ENCODE measurements around the gene NFKBIE.

NFKBIE gene

DNA sequence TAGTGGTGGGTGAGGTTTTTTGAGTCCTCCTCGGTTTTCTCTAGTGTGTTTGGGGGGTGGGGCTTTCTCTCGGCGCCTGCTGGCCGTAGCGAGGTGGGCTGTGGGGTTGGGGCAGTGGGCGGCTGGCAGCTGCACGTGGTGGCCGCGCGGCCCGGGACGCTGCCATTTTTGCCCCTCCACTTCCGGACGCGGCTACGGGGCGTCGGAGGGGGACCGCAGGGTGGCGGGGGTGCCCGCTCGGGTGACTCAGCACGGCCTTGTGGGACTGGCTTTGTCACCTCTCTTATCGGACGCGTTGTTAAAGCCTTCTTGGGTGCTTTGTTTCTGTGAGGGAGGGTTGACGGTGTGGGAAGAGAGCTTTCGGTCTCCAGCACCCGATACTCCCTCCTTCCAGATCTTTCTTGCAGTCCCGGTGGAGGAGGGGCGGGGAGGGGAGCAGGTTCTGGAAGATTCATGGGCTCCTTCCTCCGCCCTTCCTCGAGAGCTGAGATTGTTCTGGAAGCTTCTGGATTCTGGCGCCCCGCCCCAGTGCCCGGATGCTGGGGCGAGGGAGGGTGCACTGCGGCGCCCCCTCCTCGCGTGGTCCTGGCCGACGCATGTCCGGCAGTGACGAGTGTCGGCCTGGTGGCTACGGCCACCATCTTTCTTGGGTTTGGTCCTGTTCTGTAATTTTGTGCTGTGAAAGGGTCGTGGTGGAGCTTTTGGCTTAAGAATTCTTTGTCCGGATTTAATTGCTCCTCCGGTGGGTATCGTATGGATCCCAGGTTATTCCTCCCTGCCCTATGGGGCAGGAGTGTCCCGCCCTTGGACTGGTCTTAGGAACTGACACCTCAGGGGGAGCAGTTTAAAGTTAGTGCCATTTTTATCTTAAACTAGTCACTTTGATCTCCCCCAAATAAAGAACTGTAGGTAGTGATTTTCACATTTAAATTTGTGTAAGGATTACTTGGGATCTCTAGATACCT lies 17.7 kb downstream of the NFKBIE start:
- H3K4me3 ChIP-seq (ENCODE audit: low read depth, low read length) = peak overlapping the region; percentile 66
- TF ChIP-seq, protein P1, sequence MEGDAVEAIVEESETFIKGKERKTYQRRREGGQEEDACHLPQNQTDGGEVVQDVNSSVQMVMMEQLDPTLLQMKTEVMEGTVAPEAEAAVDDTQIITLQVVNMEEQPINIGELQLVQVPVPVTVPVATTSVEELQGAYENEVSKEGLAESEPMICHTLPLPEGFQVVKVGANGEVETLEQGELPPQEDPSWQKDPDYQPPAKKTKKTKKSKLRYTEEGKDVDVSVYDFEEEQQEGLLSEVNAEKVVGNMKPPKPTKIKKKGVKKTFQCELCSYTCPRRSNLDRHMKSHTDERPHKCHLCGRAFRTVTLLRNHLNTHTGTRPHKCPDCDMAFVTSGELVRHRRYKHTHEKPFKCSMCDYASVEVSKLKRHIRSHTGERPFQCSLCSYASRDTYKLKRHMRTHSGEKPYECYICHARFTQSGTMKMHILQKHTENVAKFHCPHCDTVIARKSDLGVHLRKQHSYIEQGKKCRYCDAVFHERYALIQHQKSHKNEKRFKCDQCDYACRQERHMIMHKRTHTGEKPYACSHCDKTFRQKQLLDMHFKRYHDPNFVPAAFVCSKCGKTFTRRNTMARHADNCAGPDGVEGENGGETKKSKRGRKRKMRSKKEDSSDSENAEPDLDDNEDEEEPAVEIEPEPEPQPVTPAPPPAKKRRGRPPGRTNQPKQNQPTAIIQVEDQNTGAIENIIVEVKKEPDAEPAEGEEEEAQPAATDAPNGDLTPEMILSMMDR (IDR thresholded peaks at IDR 0.05; ENCODE audit: borderline replicate concordance, insufficient read depth, low read depth, low read length) = no peak

DNA sequence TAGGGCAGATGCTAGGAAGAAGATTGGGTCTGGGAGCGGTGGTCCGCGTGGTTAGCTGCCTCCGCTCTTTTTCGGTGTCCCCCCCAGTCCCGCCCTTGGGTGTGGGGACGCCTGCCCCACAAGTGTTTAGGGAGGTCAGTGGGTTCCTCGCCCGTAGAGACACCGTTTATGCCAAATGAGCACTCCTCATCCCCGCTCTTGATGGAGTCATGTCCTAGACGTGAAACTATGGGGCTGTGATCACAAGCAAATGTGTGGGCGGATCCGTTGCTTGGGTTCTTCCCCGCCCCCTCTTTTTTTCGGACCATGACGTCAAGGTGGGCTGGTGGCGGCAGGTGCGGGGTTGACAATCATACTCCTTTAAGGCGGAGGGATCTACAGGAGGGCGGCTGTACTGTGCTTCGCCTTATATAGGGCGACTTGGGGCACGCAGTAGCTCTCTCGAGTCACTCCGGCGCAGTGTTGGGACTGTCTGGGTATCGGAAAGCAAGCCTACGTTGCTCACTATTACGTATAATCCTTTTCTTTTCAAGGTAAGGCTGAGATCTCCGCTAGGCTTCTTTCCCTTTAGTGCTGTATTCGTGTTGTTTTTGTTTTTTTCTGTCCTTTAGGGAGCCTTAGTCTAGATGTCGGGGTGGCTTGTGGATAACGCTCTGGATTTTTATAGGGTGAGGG lies 18.6 kb downstream of the NFKBIE start, which contains the start of gene HSP90AB1:
HSP90AB1 (plus strand) TSS at position 439 of the 675 bp plus-strand sequence. CDS start 1,529 bp downstream, outside the sequence.
- H3K4me3 ChIP-seq (ENCODE audit: low read depth, low read length) = peak within 1 kb of the TSS; percentile 66

DNA sequence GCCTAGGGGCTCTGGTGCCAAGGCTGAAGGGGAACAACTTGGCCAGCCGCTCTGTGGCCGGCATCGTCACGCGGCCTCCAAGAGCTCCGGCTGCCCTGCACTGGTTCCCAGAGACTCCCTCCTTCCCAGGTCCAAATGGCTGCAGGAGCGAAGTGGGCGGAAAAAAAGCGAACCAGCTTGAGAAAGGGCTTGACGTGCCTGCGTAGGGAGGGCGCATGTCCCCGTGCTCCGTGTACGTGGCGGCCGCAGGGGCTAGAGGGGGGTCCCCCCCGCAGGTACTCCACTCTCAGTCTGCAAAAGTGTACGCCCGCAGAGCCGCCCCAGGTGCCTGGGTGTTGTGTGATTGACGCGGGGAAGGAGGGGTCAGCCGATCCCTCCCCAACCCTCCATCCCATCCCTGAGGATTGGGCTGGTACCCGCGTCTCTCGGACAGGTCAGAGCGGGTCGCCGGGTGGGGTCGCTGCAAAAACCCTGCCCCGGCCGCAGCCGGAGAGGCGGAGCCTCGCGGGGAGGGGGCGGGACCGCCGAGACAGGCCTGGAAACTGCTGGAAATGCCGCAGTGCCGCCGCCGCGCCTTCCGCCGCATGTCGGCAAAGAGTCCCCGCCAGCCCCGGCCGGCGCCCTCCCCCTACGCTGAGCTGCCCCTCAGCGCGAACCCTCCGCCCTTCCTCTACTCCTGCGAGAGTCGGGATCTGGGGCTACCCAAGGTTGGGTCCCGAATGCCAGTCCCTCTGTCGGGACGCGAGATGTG lies 19.3 kb downstream of the NFKBIE start:
- peak overlapping the region; percentile 57 for H3K4me3 ChIP-seq (ENCODE audit: low read depth, low read length)
- TF ChIP-seq, protein P1 (IDR thresholded peaks at IDR 0.05; ENCODE audit: borderline replicate concordance, insufficient read depth, low read depth, low read length) = peak; percentile 21; the same call in 1 of the 2 replicates

More for the DNA sequence above, 18.6 kb downstream of the NFKBIE start, which contains the start of gene HSP90AB1:
- TF ChIP-seq, protein P1 (IDR thresholded peaks at IDR 0.05; ENCODE audit: borderline replicate concordance, insufficient read depth, low read depth, low read length) = no peak

DNA sequence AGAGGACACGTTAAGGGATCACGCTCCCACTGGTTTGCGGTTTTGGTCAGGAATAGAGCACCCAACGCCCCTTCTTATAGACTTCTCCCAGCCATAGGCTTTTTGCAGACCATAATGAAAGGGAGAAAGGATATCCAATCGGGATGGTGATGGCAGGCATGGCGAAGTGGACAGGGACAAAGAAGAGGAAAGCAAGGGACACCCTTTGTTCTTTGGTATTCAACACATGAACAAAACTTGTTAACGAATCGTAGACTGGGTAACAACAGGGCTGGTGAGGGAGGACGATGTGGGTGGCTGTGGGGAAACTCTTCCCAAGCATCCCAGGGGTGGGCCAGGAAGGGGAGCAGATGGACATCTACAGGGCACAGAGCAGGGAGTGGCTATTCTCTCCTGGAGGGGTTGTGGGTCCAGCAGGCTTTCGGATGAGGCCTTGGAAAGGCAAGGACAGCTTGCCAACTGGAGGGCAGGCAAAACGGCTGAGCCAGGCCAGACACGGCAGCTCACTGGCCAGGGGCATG lies 19.9 kb downstream of the NFKBIE start:
- TF ChIP-seq, protein P1 (IDR thresholded peaks at IDR 0.05; ENCODE audit: borderline replicate concordance, insufficient read depth, low read depth, low read length) = no peak
- peak overlapping the region; percentile 57 for H3K4me3 ChIP-seq (ENCODE audit: low read depth, low read length)

DNA sequence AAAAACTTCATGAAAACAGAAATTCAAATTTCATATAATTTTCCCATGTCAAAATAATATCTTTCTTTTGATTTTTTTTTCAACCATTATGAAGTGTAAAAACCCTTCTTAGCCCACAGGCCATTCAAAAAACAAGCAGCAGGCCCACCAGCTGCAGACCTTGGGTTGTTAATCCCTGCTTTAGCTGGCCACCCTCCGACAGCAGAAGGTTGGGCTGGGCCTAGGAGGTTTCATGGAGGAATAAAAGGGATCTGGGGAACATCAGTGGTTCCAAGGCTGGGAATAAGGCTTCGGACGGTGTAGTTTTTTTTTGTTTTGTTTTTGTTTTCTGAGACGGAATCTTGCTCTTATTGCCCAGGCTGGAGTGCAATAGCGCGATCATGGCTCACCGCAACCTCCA lies 22.0 kb downstream of the NFKBIE start:
- no peak overlapping the region for H3K4me3 ChIP-seq (ENCODE audit: low read depth, low read length)
- TF ChIP-seq, protein P1 (IDR thresholded peaks at IDR 0.05; ENCODE audit: borderline replicate concordance, insufficient read depth, low read depth, low read length) = no peak

DNA sequence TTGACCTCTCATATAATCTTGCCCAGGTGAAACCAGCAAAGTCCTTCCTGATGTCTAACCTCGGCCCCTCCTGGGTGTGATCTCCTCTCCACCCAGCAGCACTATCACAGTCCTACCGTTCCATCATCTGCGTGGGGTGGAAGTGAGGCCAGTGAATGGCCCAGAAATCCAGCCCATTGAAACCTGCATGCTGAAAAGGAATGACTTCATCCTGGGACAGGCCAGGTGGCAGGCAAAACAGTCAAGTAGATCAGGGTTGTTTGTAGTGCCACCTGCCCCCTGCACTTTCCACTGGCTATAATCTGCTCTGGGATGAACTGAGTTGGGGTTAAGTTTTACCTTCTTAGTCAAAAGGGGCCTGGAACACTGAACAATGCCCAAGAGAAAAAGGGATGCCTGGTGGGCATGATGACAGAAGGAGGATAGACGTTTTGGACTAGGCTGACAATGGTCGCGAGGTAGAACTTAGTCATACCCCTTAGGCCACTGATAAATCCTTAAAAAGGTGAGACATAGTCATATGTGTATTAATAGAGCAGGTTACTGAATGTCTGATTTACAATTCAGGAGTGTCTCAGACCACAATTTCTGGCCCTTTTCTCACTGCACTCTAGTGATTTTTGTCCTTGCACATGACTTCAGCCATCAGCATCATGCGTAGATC lies 26.5 kb downstream of the NFKBIE start:
- H3K4me3 ChIP-seq (ENCODE audit: low read depth, low read length) = no peak overlapping the region
- TF ChIP-seq, protein P1 (IDR thresholded peaks at IDR 0.05; ENCODE audit: borderline replicate concordance, insufficient read depth, low read depth, low read length) = no peak

Data from GM12875 (cell line).